ENCODE data around the gene DGKH.

The DGKH gene

GRCh38 chr13:42232671-42233070 is 184.2 kb downstream of the DGKH start:
- DNase-seq: no peak

- DNase-seq: no peak
These were observed 185.3 kb downstream of the DGKH start for GRCh38 chr13:42233726-42234125.

- no peak for DNase-seq
These were observed 190.7 kb downstream of the DGKH start for GRCh38 chr13:42239161-42239560.

- peak; percentile 34 for DNase-seq
These were observed 191.2 kb downstream of the DGKH start for GRCh38 chr13:42239644-42240043.

- DNase-seq: no peak
These were observed 198.1 kb downstream of the DGKH start for GRCh38 chr13:42246541-42246940.

GRCh38 chr13:42247883-42248282 is 199.4 kb downstream of the DGKH start:
- no peak for DNase-seq

GRCh38 chr13:42255886-42256285 is 207.4 kb downstream of the DGKH start:
- DNase-seq: no peak

- no peak for DNase-seq
These were observed 210.3 kb downstream of the DGKH start for GRCh38 chr13:42258747-42259146.

GRCh38 chr13:42259515-42259914 is 211.1 kb downstream of the DGKH start:
- DNase-seq: no peak

- DNase-seq: no peak
These were observed 212.6 kb downstream of the DGKH start for GRCh38 chr13:42260903-42261654.

- DNase-seq: peak; percentile 55
These were observed 218.0 kb downstream of the DGKH start for GRCh38 chr13:42266473-42266872.

- no peak for DNase-seq
These were observed 221.9 kb downstream of the DGKH start for GRCh38 chr13:42270160-42270856.

- DNase-seq: no peak
These were observed 222.4 kb downstream of the DGKH start for GRCh38 chr13:42270857-42271215.

- DNase-seq: peak; percentile 99
These were observed 223.1 kb downstream of the DGKH start for GRCh38 chr13:42271337-42272114.

GRCh38 chr13:42272115-42272803 is 223.8 kb downstream of the DGKH start, which contains the start of gene AKAP11:
AKAP11 (plus strand) TSS chr13:42272152; CDS start chr13:42286349, 14,197 bp downstream.
- DNase-seq: peak; percentile 48

- DNase-seq: no peak
These were observed 224.3 kb downstream of the DGKH start for GRCh38 chr13:42272804-42273175.

- DNase-seq: no peak
These were observed 226.1 kb downstream of the DGKH start for GRCh38 chr13:42274386-42275097.

- no peak for DNase-seq
These were observed 226.6 kb downstream of the DGKH start for GRCh38 chr13:42275098-42275471.

GRCh38 chr13:42275506-42275905 is 227.1 kb downstream of the DGKH start:
- DNase-seq: no peak

GRCh38 chr13:42276683-42277082 is 228.2 kb downstream of the DGKH start:
- peak; percentile 8 for DNase-seq

- peak; percentile 50 for DNase-seq
These were observed 229.3 kb downstream of the DGKH start for GRCh38 chr13:42277618-42278276.

- DNase-seq: no peak
These were observed 230.6 kb downstream of the DGKH start for GRCh38 chr13:42279080-42279479.

Data from fibroblast of skin of scalp (primary cell).